ENCODE results near the gene MYORG.
"Not testable (repeated sequence)": the region's sequence is repeated elsewhere in the genome, so short reads cannot be mapped to it uniquely, and the experiment has no call there.

The MYORG gene

GRCh38 chr9:34341659-34342295, 34.9 kb downstream of the MYORG start:
- Histone ChIP-seq H3K27me3 (ENCODE audit: control insufficient read depth, insufficient read depth, low read length) (no peaks in the 10 kb centered on the region), H3K9ac (ENCODE audit: low read length) (no peak overlapping the region), H3K27ac (ENCODE audit: low read depth, low read length) (no peak overlapping the region), H3K36me3 (ENCODE audit: control insufficient read depth, insufficient read depth, low read length) (peaks cover 43% of the 10 kb centered on the region), H3K9me3 (ENCODE audit: control insufficient read depth, insufficient read depth, low read depth, low read length) (no peaks in the 10 kb centered on the region), H3K4me1 (ENCODE audit: control insufficient read depth, insufficient read depth, low read length) (no peaks in the 10 kb centered on the region), H3K4me3 (ENCODE audit: low read depth, low read length) (no peak overlapping the region)

- no peak overlapping the region for H3K27ac ChIP-seq (ENCODE audit: low read depth, low read length)
- peaks cover 17% of the 10 kb centered on the region for H3K4me1 ChIP-seq (ENCODE audit: control insufficient read depth, insufficient read depth, low read length)
- no peaks in the 10 kb centered on the region for H3K27me3 ChIP-seq (ENCODE audit: control insufficient read depth, insufficient read depth, low read length)
- H3K4me3 ChIP-seq (ENCODE audit: low read depth, low read length): no peak overlapping the region
- H3K9me3 ChIP-seq (ENCODE audit: control insufficient read depth, insufficient read depth, low read depth, low read length): no peaks in the 10 kb centered on the region
- H3K36me3 ChIP-seq (ENCODE audit: control insufficient read depth, insufficient read depth, low read length): peaks cover 42% of the 10 kb centered on the region
- no peak overlapping the region for H3K9ac ChIP-seq (ENCODE audit: low read length)
These were observed 37.9 kb downstream of the MYORG start for GRCh38 chr9:34338665-34339385.

DNA sequence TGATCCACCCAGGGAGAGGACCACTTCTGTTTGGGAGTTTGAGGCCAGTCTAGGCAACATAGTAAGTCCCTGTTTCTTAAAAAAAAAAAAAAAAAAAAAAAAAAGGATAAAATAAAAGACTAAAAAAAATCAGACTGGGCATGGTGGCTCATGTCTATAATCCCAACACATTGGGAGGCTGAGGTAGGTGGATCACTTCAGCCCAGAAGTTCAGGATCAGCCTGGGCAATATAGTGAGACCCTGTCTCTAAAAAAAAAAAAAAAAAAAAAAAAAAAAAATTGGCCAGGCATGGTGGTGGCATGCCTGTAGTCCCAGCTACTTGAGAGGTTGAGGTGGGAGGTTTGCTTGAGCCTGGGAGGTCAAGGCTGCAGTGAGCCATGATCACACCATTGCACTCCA, 38.6 kb downstream of the MYORG start:
- not testable (repeated sequence) for H3K4me3 ChIP-seq (ENCODE audit: low read depth, low read length); H3K9ac ChIP-seq (ENCODE audit: low read length); H3K27me3 ChIP-seq (ENCODE audit: control insufficient read depth, insufficient read depth, low read length); H3K9me3 ChIP-seq (ENCODE audit: control insufficient read depth, insufficient read depth, low read depth, low read length); H3K27ac ChIP-seq (ENCODE audit: low read depth, low read length)
- H3K4me1 ChIP-seq (ENCODE audit: control insufficient read depth, insufficient read depth, low read length): peaks cover 22% of the 10 kb centered on the region
- peaks cover 35% of the 10 kb centered on the region for H3K36me3 ChIP-seq (ENCODE audit: control insufficient read depth, insufficient read depth, low read length)

GRCh38 chr9:34337403-34337802, 39.3 kb downstream of the MYORG start:
- no peak overlapping the region for H3K4me3 ChIP-seq (ENCODE audit: low read depth, low read length)
- no peaks in the 10 kb centered on the region for H3K9me3 ChIP-seq (ENCODE audit: control insufficient read depth, insufficient read depth, low read depth, low read length)
- H3K36me3 ChIP-seq (ENCODE audit: control insufficient read depth, insufficient read depth, low read length): peaks cover 31% of the 10 kb centered on the region
- peaks cover 28% of the 10 kb centered on the region for H3K4me1 ChIP-seq (ENCODE audit: control insufficient read depth, insufficient read depth, low read length)
- no peaks in the 10 kb centered on the region for H3K27me3 ChIP-seq (ENCODE audit: control insufficient read depth, insufficient read depth, low read length)
- H3K27ac ChIP-seq (ENCODE audit: low read depth, low read length): no peak overlapping the region
- H3K9ac ChIP-seq (ENCODE audit: low read length): no peak overlapping the region

- Histone ChIP-seq H3K27me3 (ENCODE audit: control insufficient read depth, insufficient read depth, low read length) (no peaks in the 10 kb centered on the region), H3K9me3 (ENCODE audit: control insufficient read depth, insufficient read depth, low read depth, low read length) (no peaks in the 10 kb centered on the region), H3K27ac (ENCODE audit: low read depth, low read length) (no peak overlapping the region), H3K4me3 (ENCODE audit: low read depth, low read length) (no peak overlapping the region), H3K9ac (ENCODE audit: low read length) (no peak overlapping the region), H3K36me3 (ENCODE audit: control insufficient read depth, insufficient read depth, low read length) (peaks cover 16% of the 10 kb centered on the region), H3K4me1 (ENCODE audit: control insufficient read depth, insufficient read depth, low read length) (peaks cover 29% of the 10 kb centered on the region)
These were observed 41.3 kb downstream of the MYORG start for GRCh38 chr9:34335376-34335775.

GRCh38 chr9:34334916-34335315, 41.8 kb downstream of the MYORG start:
- H3K4me3 ChIP-seq (ENCODE audit: low read depth, low read length): no peak overlapping the region; the same call in 1 of the 2 replicates
- H3K27me3 ChIP-seq (ENCODE audit: control insufficient read depth, insufficient read depth, low read length): no peaks in the 10 kb centered on the region
- H3K27ac ChIP-seq (ENCODE audit: low read depth, low read length): no peak overlapping the region; the same call in 1 of the 2 replicates
- H3K9me3 ChIP-seq (ENCODE audit: control insufficient read depth, insufficient read depth, low read depth, low read length): no peaks in the 10 kb centered on the region
- H3K4me1 ChIP-seq (ENCODE audit: control insufficient read depth, insufficient read depth, low read length): peaks cover 29% of the 10 kb centered on the region
- peak overlapping the region; percentile 42 for H3K9ac ChIP-seq (ENCODE audit: low read length)
- H3K36me3 ChIP-seq (ENCODE audit: control insufficient read depth, insufficient read depth, low read length): peaks cover 13% of the 10 kb centered on the region

DNA sequence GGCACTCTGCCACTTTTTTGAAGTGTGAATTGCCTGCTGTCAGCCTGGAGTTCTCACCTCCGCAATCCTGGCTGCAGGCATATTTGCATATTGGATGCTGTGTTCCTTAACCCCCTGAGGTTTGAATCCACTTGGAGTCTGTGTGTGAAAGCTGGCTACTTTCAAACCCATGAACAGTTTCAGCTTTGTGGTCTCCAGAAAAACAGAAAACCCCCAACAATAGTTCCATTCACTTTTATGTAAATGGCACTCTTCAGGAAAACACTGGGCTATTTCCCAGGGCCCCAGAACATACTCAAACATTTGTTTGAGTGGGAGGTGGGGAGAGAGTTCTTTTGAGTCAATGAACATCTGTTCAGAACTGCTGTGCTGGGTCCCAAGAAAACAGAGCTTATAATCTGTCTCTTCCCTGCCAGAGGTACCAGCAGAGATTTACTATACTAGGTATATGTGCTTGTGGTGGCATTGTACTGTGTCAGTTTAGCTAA, 42.3 kb downstream of the MYORG start:
- H3K4me1 ChIP-seq (ENCODE audit: control insufficient read depth, insufficient read depth, low read length): peaks cover 29% of the 10 kb centered on the region
- no peak overlapping the region; the same call in 1 of the 2 replicates for H3K27ac ChIP-seq (ENCODE audit: low read depth, low read length)

GRCh38 chr9:34333836-34334235, 42.9 kb downstream of the MYORG start:
- H3K4me3 ChIP-seq (ENCODE audit: low read depth, low read length): no peak overlapping the region

More for the DNA sequence above, 42.3 kb downstream of the MYORG start:
- Histone ChIP-seq H3K9me3 (ENCODE audit: control insufficient read depth, insufficient read depth, low read depth, low read length) (no peaks in the 10 kb centered on the region), H3K4me3 (ENCODE audit: low read depth, low read length) (no peak overlapping the region; the same call in 1 of the 2 replicates), H3K27me3 (ENCODE audit: control insufficient read depth, insufficient read depth, low read length) (no peaks in the 10 kb centered on the region), H3K9ac (ENCODE audit: low read length) (peak overlapping the region; percentile 42), H3K36me3 (ENCODE audit: control insufficient read depth, insufficient read depth, low read length) (peaks cover 11% of the 10 kb centered on the region)

GRCh38 chr9:34332076-34332964, 44.4 kb downstream of the MYORG start:
- Histone ChIP-seq H3K27me3 (ENCODE audit: control insufficient read depth, insufficient read depth, low read length) (no peaks in the 10 kb centered on the region), H3K9ac (ENCODE audit: low read length) (no peak overlapping the region), H3K4me3 (ENCODE audit: low read depth, low read length) (no peak overlapping the region), H3K4me1 (ENCODE audit: control insufficient read depth, insufficient read depth, low read length) (peaks cover 29% of the 10 kb centered on the region), H3K9me3 (ENCODE audit: control insufficient read depth, insufficient read depth, low read depth, low read length) (no peaks in the 10 kb centered on the region), H3K27ac (ENCODE audit: low read depth, low read length) (no peak overlapping the region), H3K36me3 (ENCODE audit: control insufficient read depth, insufficient read depth, low read length) (no peaks in the 10 kb centered on the region)

More at GRCh38 chr9:34333836-34334235, 42.9 kb downstream of the MYORG start:
- no peaks in the 10 kb centered on the region for H3K9me3 ChIP-seq (ENCODE audit: control insufficient read depth, insufficient read depth, low read depth, low read length)
- H3K4me1 ChIP-seq (ENCODE audit: control insufficient read depth, insufficient read depth, low read length): peaks cover 29% of the 10 kb centered on the region
- H3K27me3 ChIP-seq (ENCODE audit: control insufficient read depth, insufficient read depth, low read length): no peaks in the 10 kb centered on the region
- H3K27ac ChIP-seq (ENCODE audit: low read depth, low read length): no peak overlapping the region
- H3K9ac ChIP-seq (ENCODE audit: low read length): no peak overlapping the region
- peaks cover 5% of the 10 kb centered on the region for H3K36me3 ChIP-seq (ENCODE audit: control insufficient read depth, insufficient read depth, low read length)

DNA sequence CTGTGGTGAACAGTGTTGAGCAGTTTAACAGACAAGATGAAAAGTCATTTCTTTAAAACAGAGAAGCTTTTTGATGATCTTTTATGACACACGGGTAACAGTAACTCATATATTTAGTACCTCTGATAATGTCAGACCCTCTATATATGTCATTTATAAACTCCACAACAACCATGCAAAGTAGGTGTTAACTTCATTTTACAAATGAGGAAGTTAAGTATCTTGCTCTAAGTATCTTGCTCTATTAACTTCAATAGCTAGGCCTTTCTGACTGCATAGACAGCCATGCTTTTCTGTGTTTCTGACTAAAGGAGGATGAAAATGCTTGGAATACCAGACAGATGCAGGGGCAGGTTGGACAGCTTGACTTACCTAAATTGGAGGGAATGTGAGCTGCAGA, 45.5 kb downstream of the MYORG start:
- H3K36me3 ChIP-seq (ENCODE audit: control insufficient read depth, insufficient read depth, low read length): no peaks in the 10 kb centered on the region
- no peak overlapping the region for H3K4me3 ChIP-seq (ENCODE audit: low read depth, low read length)
- no peak overlapping the region for H3K9ac ChIP-seq (ENCODE audit: low read length)
- no peak overlapping the region for H3K27ac ChIP-seq (ENCODE audit: low read depth, low read length)
- H3K27me3 ChIP-seq (ENCODE audit: control insufficient read depth, insufficient read depth, low read length): no peaks in the 10 kb centered on the region
- H3K4me1 ChIP-seq (ENCODE audit: control insufficient read depth, insufficient read depth, low read length): peaks cover 29% of the 10 kb centered on the region
- H3K9me3 ChIP-seq (ENCODE audit: control insufficient read depth, insufficient read depth, low read depth, low read length): no peaks in the 10 kb centered on the region

Measured in HUES6 (cell line).